GM21515 (cell line): Measurements from ENCODE around the gene CNTNAP5.

Source experiments
- ATAC-seq: cut with Tn5 transposase; IDR thresholded peaks from one replicate; pipeline ENCODE4 v1.9.1; 2021; ENCODE audit not compliant: unreplicated experiment

CNTNAP5 gene

DNA sequence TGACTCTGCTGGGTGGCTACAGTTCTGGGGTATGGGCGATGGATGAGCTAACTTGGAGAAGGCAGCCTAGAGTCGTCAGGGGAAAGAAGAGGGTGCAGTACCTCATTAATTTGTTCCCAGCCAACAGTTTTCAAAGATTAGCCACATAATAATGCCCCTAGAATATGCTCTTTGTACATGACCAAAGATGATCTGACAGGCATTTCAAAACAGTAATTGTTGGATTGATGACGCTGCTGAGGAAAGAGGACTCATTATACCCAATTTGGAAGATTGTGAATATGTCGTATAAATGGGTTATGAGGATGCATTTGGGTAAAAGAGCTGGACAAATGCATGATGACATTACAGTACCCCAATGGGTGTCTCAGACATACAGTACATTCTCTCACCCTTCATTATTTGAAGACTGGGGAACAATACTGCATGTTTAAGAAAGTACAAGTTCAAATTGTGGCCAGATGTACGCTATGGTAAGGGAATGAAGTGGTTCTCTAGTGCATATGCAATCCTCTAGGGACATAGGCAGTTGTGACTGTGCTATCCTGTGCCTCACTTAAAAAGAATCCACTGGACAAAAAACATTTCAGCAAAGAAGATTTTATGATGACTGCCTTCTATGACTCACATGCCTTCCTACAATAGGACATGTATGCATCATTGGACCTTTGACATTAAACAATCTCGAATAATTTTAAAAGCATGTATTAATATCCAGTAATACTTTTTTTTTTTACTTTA lies 233.2 kb downstream of the CNTNAP5 start:
- ATAC-seq = no peak

DNA sequence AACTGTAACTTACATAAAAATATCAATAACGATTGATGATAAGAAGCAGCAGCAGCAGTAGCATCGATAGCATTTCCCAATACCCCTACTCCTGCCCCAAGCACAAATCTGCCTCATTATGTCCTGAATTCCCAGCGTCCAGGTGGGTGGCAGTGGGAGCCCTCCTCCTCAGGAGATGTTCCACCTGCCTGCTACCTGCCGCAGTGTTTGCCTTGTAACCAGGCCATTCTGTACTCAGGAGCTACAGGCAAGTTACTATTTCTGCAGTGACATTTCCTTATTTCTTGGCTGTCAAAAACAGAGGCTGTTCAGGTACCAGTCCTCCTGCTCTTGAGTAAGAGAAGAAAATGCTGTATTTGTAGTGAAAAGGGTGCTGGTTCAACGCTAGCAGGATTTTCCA lies 236.4 kb downstream of the CNTNAP5 start:
- ATAC-seq = no peak

DNA sequence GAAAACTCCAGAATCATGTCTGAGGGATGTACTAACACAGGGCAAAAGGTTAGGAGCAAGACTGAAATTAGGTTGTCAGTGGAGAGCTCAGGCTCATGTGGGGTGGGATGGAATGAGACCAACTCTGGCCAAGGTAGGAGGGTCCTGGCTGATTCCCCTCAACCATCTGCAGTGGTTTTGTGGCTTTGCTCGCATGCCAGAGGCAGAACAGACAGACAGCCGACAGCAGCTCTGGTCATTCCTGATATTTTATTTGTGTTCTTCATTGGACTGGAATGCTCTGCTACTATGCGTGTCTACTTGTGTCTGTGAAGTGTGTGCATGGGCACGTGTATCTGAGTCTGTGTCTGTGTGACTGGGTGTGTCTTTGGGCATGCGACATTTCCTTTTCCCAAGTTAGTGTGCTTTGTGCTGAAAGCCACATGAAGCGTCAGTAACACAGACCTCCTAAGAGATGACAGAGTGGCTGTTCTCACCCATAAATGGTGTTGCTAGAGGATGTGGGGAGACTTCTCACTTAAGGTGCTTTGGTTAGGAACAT lies 239.5 kb downstream of the CNTNAP5 start:
- no peak for ATAC-seq

DNA sequence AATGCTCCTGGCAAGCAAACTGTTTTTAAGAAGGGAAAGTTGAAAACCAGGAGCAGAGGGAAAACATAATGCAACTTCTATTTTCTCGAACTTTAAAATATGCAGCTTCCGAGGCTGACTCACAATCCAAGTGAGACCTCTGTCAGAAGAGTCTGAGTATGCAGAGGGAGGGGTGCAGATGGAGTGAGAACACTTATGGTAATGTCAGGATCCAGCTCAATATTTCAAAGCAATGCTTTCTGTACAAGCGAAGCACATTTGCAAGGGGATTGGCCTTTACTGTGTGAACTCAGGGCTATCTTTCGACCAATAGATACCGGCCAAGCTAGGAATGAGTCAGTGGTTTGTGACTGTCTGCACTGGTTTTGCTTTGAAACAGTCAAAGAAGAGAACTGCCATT lies 242.7 kb downstream of the CNTNAP5 start:
- ATAC-seq = no peak

DNA sequence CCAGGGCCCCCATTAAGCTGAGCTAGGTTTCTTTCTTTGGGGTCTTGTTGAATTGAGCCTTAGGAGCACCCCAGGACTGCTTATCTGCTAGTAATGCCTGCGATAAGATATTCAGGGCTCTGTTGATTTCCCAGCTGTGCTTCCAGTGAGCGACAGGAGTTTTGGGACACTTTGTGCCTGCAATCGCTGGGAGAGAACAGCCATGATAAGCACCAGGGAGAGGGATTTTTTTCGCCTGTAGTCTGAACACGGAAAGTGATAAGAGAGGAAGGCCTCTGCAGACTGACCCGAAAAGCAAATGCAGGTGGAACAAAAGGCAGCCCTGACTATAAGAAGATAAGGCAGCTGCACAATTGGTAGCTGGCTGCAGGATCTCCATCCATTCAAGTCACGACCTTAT lies 244.3 kb downstream of the CNTNAP5 start:
- ATAC-seq = no peak

DNA sequence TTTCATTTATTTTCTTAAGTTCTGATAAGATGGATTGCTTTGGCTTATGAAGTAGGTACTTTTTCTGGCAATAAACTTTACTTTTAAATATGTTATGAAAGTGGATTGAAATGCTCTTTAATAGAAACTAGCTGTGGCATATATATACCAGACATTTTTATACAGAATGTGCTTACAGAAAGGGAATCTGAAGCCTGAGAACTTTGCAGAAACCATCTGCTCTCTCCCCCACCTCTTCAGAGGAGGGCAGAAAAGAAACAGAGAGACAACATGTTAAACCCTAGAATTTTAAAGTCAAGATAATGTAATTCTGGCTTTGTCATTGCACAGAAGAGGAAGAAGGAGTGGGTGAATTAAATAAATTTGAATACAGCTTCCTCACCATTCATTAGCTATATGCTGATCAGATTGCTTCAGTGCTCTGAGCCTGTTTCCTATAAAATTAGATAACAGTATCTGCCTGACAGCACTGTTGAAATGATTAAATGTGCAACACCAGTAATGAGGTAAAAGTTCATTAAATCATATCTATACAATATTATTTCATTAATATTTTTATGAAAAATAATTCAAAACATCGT lies 247.3 kb downstream of the CNTNAP5 start:
- no peak for ATAC-seq

DNA sequence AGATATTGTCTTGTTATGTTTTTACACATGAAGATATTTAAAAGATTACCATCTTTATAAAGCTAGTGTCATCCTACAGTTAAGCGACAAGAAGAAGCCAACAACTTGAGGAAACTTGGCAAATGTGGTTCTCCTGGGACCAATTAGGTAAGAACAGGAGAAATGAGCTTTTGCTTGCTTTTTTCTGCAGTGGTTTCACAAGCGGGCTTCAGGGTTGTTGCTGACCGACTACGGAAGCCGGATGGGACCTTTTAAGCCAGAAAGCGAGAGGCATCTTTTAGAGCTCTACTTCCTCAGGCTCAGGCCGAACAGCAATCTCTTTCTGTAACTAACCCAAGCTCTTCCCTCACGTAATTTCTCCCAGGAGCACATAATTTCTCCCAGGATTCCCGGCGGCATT lies 256.5 kb downstream of the CNTNAP5 start:
- no peak for ATAC-seq

DNA sequence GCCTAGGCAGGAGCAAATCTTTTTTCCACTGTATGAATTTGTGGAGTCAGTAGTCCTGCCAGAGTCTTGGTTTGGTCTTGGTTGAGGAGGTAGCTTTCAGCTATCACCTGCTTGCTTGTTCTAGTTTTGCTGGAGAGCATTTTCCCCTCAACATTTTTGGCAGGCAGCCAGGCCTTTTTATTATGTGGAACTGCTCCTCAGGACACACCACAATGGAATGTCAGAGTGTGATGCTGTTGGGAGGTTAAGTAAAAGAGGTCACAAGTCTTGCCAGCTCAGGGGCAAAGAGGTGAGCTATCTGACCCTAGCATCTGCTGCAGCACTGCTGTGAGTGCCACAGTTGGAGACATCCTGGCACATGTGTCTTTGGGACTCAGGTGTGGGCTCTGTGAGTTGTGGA lies 258.0 kb downstream of the CNTNAP5 start:
- ATAC-seq = no peak

DNA sequence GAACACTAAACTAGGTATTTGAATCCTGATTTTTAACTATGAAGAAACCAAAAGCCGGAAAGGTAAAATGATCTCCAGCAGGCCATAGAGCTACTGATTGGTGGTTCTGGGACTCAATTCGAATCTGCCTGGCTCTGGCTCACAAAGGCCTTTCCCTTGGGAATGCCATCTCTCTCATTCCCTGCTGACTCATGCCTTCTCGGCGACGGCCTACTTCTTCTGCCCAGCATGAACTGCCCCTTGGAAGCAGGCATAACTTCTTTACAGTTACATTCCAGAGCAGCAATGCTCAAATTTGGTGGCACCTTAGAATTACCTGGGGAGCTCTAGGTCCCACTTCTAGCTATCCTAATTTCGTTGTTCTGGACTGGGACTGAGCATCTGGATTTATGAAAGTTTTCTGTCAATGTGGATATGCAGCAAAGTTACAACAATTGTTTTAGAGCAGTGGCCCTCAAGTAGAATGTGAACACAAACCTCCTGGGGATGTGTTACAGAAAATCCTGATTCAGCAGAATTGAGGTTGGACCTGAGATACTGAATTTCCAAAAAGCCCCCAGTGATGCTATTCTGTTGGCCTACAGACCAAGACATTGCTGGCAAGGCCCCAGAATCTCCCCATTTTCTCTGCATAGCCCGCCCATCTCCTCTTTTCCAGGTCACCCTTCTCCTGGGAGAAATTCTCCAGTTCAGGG lies 261.1 kb downstream of the CNTNAP5 start:
- ATAC-seq = no peak

DNA sequence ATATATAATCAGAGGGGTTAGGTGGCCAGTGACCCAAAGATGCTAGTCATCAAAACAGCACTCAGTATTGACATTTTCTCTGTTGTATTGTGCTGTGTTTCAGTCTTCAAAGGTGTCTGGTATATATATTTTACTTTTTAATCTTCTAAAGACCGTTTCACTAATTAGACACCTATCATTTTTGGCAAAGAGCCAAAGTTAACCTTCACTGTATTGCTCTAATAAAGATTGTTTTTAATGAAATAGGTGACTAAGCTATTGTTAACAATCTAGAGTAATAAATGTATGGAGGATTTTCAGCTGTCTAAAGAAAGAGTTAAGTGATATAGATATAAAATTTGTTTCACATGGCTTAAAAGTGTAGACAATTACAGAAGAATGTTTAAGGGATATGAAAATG lies 264.0 kb downstream of the CNTNAP5 start:
- ATAC-seq = no peak

DNA sequence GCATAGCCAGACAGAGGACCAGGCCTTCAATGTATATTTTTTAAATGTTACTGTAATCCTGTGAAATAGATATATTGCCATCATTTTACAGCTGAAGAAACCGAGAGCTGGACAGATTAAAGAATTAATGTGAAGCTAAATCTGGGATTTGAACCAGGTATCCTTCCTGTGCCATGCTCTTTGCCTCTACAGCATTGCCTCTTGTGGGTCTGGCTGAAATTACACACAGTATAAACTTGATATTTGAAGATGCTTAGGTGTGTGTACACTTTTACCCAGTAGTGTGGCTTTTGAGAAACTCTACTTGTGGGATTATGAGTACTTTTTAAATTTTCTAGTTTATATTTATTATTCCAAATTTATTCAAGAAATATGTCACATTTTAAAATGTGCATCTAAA lies 264.5 kb downstream of the CNTNAP5 start:
- no peak for ATAC-seq

DNA sequence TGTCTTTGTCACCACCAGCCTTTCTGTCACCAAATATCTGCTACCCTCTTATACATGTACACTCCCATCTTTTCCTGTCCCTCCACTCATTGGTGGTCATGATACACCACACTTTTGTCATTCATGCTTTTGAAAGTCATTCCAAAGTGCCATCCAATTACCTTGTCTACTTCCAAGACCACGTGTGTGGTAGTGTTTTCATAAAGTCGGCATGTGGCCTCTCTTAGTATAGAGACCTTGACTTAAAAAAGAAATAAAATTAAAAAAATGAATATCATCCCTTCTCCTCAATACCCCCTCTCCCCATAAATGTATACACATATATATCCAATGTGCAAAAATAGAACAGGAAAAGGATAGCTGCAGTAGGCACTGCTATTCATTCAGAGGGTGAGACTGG lies 271.4 kb downstream of the CNTNAP5 start:
- ATAC-seq = no peak

DNA sequence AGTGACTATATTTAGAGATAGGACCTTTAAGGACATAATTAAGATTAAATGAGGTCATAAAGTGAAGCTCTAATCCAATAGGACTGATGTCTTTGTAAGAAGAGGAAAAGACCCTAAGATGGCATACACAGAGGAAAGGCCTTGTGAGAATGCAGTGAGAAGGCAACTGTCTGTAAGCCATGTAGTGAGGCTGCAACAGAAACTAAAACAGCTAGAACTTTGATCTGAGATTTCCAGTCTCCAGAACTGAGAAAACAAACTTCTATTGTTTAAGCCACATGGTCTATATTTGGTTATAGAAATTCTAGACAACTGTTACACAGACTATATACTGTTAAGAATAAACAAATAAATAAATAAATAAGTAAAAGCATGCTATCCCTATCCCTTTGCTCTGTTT lies 276.8 kb downstream of the CNTNAP5 start:
- no peak for ATAC-seq

DNA sequence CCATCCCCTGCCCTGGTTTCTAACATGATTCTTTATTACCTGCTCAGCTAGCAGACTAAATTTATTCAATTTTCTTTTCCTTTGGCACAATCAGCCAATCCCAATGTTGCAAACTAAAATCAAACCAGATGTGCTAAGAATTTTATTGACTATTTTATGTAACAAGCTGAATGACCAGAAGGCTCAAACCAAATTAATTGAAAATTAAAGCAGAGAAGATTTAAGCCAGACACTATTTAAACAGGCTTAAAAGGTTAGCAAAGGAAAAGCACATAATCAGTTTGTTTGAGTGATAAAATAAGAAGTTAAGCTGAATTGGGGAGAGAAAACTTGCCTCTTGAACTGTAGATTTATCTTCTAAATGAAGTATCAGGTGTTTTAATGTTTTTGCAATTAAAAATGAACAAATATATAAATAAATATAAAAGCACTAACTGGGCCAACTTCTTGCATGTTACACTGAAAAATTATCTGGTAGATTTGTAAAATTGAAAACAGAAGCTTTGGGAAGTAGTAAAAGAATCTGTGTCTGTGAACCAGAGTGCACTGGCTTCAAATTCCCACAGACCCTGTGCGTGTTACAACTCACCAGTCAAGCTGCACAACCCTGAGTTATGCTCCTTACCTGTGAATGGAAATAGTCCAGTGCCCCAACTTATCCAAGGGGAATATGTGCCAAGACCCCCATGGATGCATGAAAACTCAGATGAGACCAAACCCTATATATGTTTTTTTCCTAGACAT lies 283.4 kb downstream of the CNTNAP5 start:
- no peak for ATAC-seq

DNA sequence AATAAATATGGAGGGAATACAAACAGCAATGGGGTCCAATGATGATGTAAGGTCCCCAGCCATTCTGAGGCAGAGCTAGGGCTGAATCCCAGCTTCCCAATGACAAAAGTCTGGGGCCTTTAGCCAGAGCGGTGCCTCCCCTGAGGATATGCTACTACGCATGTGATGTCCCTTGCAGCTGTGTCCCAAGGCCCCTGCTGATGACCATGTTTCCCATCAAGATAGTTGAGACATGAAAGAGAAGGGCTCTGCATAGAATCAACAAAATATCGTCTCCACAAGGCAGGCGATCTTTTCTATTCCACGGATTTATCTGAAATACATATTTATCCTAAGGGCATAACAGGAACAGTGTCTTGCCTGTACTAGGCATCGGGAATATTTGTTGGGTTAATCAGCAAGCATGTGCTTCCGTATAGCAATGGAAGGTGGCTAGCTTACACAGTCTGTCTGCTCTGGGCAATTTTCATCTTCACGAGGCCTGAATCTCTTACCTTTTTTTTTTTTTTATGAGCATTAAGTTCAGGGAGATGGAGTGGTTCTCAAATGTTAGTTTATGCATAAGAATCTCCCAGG lies 284.6 kb downstream of the CNTNAP5 start:
- no peak for ATAC-seq

DNA sequence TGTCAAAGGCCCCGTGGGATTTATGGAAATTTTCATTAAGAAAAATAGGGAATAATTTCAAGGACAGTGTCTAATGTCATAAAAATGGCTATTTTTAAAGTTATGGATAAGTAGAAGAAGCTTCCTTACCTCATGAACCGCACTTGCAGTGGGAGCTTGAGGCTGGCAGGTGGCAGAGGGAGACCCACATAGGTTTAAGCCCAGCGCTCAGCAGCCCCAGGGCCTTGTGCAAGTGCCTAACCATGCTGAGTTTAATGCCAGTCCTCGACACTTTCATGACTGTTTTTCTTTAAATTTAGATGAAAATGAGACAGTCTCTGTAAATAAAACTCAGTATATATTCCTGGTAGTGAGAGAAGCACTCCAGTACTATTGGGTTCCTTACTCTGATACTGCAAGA lies 285.6 kb downstream of the CNTNAP5 start:
- ATAC-seq = no peak

DNA sequence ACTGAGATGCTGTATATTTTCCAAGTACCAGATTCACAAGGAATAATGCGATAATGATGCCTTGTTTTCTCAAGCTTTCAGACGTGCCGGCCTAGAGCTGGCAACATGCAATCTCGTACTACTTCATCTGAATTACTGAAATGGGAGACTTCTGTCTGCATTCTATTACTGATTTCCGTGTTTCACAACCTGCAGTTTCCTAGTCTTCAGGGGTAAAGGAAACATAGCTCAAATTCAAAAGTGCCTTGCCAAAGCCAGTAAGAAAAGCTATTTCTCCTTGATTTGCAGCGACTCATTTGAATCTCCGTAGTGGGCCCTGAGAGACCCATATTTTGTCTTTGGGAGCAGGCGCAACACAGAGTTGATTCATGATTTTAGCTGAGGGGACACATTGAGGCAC lies 289.0 kb downstream of the CNTNAP5 start:
- ATAC-seq = no peak

DNA sequence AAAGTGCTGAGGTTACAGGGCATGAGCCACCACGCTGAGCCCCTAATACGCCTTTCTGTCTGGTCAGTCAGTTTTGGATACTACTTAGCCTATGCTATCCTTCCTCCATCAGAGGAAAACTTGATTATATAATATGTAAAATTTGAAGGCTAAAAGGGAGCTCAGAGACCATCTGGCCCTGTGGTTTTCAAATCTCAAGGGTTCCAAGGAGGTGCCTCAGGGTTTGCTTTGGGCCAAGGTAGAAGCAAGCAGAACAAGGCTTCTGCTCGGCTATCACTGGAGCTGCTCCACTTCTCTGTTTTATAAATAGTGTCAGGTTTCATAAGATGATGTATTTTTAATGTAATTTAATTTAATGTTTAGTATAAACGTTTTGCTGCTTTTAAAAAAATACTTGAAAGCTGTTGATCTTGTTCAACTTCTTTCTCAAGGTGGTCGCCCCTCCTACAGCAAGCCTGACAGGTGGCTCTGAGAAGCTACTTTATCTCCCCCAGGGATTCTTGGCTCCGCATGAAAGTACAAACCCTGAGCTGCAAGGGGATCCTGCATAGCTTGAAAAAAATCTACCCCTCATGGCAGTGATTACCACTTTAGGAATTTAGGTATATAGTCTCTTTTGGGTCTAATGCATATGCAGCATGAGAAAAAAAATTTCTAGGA lies 290.3 kb downstream of the CNTNAP5 start:
- ATAC-seq = no peak

DNA sequence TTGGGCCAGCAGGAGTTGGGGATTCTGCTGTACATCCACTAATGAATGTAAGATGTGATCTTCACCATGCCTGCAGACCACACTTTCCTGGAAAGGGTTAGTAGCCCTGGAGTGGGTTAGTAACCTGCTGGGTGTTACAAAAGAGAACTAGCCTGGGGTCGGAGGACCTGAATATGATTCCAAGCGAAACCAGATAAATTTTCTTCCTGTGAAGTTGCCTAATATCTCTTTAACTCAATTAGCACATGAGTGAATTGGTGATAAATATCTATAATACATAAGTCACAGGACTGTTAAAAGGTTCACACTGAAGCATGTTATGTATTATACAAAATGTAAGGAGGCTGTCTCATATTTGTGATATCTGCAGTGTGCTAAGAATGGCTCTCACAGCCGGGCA lies 291.0 kb downstream of the CNTNAP5 start:
- no peak for ATAC-seq

DNA sequence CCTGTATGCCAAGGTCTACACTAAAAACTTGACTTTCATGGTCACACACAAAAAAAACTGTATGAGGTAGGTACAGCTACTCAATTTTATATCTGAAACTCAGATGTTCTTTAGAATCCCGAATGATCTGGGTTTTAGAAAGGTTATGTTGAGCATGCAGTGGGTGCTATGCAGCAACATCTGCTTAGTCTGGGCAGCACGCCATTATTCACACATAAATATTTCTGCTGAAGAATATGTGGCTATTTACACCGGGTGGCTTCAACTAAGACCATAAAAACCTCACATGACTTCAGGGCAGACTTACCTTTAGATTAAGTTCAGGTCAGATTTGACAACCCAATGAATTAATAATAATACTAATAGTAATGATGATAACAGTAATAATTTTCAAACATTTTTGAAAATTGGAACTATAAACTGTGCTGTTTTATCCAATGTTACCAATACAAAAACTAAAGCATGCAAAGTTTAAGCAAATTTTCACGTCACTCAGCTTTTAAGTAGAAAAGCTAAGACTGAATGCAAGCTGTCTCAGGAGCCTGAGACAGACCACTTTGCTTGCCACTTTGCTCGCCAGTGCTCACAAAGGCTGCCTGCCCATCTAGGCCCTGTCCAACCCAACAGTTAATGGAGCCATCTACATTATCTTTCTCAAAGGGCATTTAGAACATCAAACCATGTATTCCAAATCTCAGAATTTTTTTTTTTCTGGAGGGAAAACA lies 292.0 kb downstream of the CNTNAP5 start:
- no peak for ATAC-seq
